ENCODE results near the gene ALG11.
"Not testable (repeated sequence)": the region's sequence is repeated elsewhere in the genome, so short reads cannot be mapped to it uniquely, and the experiment has no call there.

The ALG11 gene, protein sequence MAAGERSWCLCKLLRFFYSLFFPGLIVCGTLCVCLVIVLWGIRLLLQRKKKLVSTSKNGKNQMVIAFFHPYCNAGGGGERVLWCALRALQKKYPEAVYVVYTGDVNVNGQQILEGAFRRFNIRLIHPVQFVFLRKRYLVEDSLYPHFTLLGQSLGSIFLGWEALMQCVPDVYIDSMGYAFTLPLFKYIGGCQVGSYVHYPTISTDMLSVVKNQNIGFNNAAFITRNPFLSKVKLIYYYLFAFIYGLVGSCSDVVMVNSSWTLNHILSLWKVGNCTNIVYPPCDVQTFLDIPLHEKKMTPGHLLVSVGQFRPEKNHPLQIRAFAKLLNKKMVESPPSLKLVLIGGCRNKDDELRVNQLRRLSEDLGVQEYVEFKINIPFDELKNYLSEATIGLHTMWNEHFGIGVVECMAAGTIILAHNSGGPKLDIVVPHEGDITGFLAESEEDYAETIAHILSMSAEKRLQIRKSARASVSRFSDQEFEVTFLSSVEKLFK

DNA sequence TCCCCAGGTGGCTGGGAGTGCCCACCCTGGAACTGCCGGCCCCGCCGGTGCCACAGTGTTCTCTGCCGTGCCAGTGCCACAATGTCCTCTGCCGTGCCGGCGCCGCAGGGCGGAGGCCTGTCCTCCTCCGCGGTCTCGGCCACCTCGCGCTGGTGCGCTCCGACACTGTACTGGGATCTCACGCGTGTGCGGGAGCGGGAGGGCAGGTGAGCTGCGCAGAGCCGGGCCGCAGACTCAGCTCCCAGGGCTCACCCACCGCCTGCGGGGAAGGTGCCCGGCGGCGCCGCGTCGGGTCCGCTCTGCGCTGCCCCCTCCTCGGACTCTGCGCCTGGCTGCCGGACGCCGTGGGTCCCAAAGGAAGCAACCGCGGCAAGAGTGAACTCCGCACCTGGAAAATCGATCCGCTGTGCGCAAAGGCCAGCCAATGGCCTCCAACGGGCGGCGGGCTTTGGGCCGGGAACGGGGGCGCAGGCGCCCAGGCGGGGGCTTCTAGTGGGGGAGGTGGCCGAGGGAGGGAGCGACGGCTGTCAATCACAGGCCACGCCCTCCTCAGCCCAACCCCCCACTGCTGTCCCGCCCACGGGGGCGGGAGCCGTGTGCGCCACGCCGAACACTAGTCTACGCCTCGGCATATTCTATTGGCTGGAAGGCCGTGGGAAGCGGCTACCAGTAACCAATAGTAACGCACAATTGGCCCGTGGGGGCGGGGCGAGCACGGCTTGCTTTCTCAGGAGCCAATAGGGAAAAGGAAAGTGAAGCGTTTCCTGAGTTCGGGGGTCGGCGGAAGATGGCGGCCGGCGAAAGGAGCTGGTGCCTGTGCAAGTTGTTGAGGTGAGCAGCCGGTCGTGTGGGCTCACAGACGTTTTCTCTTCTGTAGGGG is at the start of gene ALG11:
ALG11 (plus strand) TSS at position 767 of the 880 bp plus-strand sequence; CDS start at position 788, 21 bp downstream.
- peak; percentile 99 to 100 (median 100) for DNase-seq (ENCODE audit: low read depth in 3 of 3)

DNA sequence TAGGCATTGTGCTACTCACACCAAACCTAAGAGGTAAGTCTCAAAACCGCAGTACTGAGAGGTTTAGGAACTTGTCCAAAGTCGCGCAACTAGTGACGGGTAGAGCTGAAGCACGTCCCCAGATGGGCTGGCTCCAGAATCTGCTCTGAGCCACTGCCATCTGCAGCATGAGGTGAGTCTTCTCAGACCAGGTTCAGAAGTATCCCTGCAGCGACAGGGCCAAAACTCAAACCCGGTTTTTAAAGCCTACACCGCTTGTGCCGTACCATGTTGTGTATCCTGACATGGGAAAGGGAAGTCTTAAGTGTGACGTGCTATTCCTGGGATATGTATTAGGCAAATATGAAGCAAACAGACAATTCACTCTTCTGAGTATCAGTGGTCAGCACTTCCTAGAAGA is 46.0 kb upstream of the ALG11 start:
- no peak for DNase-seq (ENCODE audit: low read depth in 3 of 3)

DNA sequence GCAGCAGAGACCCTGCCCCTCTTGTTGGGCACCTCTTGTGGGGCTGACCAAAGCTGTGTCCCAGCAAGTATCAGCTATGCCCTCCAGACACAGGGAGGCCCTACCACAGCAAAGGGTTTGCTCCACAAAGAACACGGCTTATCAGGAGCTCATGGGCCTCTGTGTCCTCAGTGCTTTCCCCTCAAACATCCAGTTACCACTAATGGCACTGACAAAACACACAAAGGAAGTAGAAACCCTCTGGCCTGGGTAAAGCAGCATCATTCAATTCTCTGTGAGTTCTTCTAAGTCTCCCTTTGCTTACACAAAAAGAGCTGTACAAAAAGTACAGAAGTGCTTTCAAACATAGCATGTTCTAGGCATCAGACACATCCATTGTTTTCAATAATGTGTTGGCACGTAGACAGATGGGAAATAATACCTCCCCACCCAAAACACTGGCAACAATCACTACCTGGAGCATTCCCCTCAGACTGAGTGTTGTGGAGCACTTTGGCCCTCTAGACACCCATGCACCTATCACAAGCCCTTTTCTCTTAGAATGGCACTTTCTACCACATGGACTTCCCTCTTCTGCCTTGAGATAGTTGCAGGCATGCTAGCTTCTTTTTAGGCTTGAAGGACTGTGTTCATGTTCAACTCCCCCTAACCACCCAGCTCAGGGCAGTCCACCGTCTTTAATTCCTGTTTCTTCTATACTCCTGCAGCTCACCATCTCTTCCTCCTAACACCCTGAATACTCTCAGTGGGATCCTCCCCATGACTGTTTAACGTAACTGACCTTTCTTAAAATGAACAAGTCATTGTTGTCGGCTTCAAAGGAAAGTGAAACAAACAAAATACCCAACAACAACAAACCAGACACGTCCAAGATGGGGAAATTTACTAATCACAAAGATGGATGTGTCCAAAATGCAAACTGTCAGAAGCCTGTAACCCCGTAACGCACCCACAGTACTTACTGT is 44.4 kb upstream of the ALG11 start:
- no peak for DNase-seq (ENCODE audit: low read depth in 3 of 3)

DNA sequence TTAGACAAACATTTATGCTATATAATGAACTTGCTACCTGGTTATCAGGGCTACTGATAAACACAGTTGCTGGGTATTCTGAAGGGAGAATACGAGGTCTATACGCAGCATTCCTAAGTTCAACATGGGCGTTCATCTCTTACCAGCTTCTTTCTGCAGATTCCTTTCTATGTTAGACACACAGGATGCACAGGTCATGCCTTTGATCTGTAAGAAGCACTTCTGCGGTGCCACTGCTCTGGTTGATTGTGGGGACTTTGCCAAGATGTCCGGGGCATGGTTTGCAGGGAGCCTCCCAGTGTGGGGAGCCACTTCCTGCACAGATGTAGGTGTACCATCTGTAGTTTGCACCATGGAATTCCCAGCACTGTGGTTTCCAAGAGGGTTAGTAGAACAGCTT is 41.8 kb upstream of the ALG11 start:
- DNase-seq (ENCODE audit: low read depth in 3 of 3): no peak

DNA sequence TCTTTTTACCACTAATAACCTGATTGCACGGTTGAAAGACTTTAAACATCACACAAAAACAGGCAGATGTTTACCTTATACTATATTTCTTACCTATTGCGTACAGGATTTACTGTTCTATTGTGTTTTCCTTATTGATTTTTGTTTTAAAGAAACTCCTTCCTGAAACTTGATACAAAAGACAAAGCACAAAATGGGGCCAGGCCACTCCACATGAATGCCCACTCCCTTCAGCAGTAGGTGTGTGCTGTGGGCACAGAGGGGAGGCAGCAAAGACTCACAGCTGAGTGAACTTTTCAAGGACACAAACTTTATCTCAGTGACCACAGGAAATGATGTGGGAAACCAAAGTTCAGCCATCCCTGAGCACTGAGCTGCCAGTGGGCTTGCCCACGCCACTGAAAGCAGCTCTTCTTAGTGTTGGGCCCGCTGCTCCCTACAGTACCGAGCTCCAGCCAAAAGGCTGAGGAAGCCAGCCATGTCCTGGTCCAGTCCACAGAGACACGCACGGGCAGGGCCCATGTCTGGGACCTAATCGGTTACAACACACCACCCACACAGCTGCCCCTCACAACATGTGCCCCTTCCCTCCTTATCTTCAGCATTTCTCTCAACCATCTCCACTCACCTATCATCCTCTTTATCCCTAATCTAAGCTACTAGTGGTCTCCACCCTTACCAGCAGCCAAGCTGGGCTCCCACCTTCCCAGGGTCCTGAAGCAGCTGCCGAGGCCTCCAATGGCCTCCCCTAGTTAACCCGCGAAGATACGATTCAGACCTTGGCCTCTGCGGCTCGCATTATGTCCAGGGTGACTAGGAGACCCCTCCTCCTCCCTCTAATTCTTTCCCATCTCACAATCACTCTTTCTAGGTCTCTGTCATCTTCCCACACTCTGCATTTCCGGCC is 40.4 kb upstream of the ALG11 start:
- no peak for DNase-seq (ENCODE audit: low read depth in 3 of 3)

DNA sequence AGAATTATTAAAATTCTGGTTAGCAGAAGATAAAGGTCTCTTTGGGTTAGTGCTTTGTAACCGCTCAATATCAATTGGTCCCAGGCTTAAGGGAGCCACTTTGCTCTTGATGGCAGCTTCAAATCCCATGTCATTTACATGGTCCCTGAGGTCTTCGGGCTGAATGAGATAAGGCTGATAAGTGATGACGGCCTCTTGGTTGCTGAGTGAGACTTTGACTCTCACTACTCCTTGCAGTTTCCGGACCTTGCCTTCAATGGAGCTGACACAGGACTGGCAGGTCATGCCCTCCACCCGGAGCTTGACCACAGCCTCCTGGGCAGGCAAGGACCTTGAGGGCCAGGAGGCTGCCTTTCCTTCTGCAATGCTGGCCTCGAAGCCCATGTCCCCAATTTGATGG is 37.7 kb upstream of the ALG11 start:
- DNase-seq (ENCODE audit: low read depth in 3 of 3): no peak

DNA sequence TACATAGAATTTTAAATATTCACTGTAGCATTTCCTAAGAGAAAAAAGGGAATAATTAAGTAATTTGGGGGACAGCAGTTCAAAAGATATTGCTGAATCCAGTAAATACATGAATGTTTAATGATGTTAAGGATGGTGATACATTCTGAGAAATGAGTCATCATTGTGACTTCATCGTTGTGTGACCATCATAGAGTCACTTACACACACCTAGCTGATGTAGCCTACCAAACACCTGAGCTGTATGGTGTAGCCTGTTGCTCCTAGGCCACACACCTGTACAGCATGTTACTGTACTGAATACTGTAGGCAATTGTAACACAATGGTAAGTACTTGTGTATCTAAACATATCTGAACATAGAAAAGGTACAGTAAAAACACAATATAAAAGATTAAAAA is 35.8 kb upstream of the ALG11 start:
- DNase-seq (ENCODE audit: low read depth in 3 of 3): no peak

DNA sequence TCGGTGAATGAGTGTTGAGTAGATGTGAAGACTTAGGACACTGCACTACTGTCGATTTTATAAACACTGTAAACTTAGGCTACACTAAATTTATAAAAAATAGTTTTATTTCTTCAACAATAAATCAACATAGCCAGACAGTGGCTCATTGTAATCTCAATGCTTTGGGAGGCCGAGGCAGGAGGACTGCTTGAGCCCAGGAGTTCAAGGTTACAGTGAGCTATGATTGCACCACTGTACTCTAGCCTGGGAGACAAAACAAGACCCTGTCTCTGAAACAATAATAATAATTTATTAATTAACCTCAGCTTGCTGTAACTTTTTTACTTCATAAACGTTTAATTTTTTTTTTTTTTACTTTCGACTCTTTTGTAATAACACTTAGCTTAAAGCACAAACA is 35.3 kb upstream of the ALG11 start:
- no peak for DNase-seq (ENCODE audit: low read depth in 3 of 3)

DNA sequence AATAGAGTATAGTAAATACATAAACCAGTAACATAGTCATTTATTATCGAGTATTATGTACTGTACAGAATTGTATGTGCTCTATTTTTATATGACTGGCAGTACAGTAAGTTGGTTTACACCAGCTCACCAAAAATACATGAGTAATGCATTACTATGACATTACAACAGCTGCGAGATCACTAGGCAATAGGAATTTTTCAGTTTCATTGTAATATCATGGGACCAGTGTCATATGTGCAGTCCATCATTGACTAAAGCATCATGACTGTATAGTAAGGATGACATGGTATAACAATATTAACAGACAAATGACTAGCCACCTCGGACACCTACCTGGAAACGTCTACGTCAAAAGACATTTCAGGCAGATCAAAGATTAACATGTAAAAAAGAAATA is 34.6 kb upstream of the ALG11 start:
- DNase-seq (ENCODE audit: low read depth in 3 of 3): no peak

DNA sequence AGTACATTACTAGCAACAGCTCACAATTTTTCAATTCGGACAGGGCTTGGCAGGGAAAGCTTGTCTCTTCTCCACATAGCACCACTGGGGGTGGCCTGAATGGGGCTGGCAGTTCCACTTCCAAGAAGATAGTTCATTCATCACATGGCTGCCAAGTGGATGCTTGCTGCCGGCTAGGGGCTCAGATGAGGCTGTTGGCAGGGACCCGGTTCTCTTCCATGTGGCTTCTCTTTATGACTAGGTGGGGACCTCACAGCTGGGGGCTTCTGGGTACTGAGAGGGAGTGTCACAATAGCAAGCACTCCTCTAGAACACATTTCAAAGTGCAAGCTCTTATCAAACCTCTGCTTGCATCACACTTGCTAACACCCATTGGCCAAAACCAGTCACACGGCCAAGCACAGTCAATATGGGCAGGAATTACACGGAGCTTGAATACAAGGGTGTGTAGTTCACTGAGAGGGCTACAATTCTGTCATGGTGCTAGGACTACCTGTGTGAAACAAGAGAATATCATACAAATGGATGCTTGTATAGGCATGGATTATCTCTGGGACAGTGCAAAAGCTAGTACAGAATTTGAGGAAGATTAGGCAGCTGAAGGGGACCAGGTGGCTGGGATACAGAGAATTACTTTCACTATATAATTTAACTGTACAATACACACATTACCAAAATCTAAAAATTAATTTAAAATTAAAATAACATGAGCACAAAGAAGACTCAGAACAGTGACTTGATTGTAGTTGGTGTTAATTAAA is 33.2 kb upstream of the ALG11 start:
- DNase-seq (ENCODE audit: low read depth in 3 of 3): no peak

DNA sequence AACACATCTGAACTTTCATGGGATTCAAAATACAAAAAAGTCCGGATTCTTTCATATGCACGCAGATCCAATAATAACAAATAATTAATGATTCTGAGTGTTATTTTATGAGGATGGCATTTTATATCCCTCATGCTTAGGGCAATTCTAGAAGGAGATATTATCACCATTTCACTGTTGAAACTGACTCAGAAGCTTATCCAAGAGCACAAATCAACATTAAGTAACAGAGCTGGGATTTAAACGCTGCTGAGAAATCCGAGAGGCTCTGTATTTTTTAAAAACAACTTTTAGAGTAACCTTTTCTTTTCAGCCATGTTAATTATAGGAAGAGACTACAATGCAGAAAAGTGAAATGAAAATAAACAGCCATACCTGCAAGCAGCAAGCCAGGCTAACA is 31.3 kb upstream of the ALG11 start:
- no peak for DNase-seq (ENCODE audit: low read depth in 3 of 3)

DNA sequence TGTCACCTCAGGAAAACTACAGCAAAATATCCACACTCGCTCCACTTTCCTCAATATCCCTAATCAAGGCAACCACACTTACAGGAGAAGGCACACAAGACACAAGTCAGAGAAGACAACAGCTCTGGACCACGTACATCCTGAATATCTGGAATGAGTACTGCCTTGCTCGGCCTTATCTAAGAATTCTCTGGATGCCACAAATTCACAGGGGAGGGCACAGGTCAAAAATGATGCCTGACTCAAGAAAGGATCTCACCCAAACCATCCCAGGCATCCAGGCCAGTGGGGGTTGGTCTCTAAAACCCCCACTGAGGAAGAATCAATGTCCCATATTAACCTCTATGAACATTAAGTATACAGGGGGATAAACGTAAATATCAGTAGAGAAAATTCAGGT is 30.8 kb upstream of the ALG11 start:
- no peak for DNase-seq (ENCODE audit: low read depth in 3 of 3)

DNA sequence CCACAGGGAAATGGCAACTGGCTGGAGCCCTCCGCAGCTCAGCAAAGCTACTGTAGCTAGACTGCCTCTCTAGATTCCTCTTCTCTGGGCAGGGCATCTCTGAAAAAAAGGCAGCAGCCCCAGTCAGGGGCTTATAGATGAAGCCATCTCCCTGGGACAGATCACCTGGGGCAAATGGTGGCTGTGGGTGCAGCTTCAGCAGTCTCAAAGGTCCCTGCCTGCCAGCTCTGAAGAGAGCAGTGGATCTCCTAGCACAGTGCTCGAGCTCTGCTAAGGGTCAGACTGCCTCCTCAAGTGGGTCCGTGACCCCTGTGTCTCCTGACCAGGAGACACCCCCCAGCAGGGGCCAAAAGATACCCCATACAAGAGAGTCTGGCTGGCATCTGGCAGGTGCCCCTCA is 28.9 kb upstream of the ALG11 start:
- DNase-seq (ENCODE audit: low read depth in 3 of 3): not testable (repeated sequence)

DNA sequence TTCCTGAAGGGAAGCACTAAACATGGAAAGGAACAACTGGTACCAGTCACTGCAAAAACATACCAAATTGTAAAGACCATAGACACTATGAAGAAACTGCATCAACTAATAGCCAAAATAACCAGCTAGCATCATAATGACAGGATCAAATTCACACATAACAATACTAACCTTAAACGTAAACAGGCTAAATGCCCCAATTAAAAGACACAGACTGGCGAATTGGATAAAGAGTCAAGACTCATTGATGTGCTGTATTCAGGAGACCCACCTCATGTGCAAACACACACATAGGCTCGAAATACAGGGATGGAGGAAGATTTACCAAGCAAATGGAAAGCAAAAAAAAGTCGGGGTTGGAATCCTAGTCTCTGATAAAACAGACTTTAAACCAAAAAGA is 27.3 kb upstream of the ALG11 start:
- not testable (repeated sequence) for DNase-seq (ENCODE audit: low read depth in 3 of 3)

DNA sequence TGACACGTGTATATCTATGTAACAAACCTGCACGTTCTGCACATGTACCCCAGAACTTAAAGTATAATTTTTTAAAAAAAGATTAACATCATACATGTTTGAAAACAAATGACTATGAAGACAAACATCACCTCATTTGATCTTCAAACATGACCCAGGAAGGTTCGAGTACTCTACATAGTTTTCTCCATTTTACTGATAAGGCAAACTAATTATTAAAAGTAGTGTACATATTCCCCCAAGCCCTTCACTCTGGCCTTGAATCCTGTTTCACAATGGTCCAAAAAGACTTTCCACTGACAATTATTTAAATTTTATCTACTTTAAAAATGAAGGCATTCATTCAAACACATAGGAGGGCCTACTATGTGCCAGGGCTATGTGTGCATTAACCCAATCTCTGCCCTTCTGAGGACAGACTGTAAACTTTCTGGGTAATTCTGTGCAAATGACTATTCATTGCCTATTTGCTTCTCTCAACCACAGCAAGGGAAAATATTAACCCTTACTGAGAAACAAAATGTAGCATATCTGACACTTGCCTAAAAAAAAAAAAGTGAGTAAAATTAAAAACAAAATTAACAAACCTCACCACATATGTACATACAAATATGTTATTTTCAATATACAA is 23.1 kb upstream of the ALG11 start:
- DNase-seq (ENCODE audit: low read depth in 3 of 3): no peak

DNA sequence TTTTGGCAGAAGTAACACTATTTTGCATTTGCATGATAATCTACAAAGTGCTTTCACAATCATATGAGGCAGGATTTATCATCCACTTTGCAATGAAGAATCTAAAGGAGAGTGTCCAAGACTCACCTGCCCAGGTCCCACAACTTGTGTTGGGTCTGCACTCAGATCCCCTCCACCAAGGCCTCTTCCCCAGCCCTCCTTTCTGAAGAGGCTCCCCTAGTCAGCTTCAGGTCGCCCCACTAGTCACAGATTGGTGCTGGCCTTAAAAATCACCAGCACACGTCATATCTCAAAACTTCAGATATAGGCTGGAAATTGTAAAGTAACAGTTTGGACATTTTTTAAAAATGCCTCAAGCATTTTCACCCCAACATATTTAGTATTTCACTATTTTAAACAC is 18.5 kb upstream of the ALG11 start:
- DNase-seq (ENCODE audit: low read depth in 3 of 3): no peak

DNA sequence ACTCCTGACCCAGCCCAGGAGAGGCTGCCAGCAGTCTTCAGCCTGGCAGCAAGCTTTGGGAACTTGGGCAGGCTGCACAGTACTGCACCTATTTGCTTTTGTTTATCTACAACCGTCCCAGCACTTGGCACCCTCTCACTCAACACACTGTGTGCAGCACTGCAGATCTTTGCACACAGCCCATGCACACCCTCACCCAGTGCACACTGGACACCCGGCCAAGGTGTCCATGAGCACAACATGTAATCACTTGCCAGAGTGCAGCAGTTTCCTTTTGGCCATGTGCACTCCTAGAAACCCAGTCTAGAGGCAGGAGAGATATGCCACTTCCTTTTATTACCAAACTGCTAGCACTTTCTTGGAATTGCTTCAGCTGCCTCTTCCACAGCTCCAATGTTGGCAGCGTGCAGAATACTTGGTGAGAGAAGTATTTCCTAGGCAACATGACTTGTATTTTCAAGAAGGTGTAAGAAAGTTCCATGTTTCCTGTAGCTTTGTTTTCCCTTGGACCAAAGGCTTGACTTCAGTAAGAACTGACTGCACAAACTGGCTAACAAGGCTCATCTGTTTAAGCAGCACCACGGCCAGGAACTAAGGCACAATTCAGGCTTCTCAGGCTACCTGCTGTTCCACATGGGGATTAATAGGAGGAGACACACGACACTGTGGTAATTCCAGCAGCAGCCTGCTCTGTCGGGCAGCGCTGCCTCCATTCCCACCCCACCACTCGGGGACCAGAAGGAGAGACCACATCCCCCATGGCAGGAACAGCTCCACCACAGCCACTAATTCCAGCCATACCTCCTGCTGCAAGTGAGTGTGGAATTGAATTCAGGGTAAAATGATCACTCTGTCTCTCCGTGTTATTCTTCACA is 16.3 kb upstream of the ALG11 start:
- no peak for DNase-seq (ENCODE audit: low read depth in 3 of 3)

DNA sequence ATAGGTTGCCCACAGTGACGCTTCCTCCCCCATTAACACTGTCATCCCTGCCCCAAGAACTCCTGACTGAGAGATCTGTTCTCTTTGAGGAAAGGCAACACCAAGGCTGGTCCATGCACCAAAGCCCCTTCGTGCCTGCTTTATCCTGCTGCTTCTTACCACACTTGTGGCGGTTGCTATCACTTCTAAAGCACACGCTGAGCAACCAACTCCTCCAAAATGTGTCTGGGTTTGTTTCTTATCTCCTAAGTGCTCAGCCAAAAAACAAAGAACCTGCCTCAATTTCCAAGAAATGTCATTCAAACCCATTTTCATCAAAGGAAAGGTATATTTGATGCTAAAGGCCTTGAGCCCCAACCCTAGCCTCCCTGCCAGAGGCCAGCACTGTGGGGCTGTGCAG is 15.6 kb upstream of the ALG11 start:
- DNase-seq (ENCODE audit: low read depth in 3 of 3): no peak

Measured in stimulated activated CD4-positive, alpha-beta T cell treated with anti-CD3 and anti-CD28 coated beads, TNF-alpha, amount 100 ng/mL, for 4 hours (primary cell).